Testis (tissue), 3 donors: ENCODE measurements around the gene PROB1. TPM values are rescaled to one million over a fixed set of nuclear protein-coding genes. Genes with fewer than 3 reads are reported as not detected.

Experiments
- DNase-seq: peaks from one replicate; pipeline ENCODE4 v3.0.0-alpha.2; 2019
- H3K27ac ChIP-seq, 2 donors: fragments of 200-600 bp; sonication (generic); one replicate each; pipeline ENCODE4 v1.5.1; 2019
- H3K27me3 ChIP-seq: fragments of 200-600 bp; sonication (generic); one replicate; pipeline ENCODE4 v1.5.1; 2019
- H3K36me3 ChIP-seq: fragments of 200-600 bp; sonication (generic); one replicate; pipeline ENCODE4 v1.5.1; 2017; ENCODE audit warnings: low read depth; ENCODE audit errors: missing control alignments
- H3K4me1 ChIP-seq: fragments of 200-600 bp; sonication (generic); one replicate; pipeline ENCODE4 v1.5.1; 2019
- H3K4me3 ChIP-seq, 2 donors: fragments of 200-600 bp; sonication (generic); one replicate each; pipeline ENCODE4 v1.5.1; 2017 to 2019
- H3K9me3 ChIP-seq: fragments of 200-600 bp; sonication (generic); one replicate; pipeline ENCODE4 v1.5.1; 2017
- POLR2A ChIP-seq: fragments of 450-650 bp; IDR thresholded peaks from one replicate; pipeline ENCODE4 v1.6.1; 2017; ENCODE audit warnings: antibody characterized with exemption, mild to moderate bottlenecking, moderate library complexity
- WGBS, 2 donors: methylation state at CpG; one replicate each; pipeline ENCODE4 v1.1.5; 2018; 5-methylcytosine and 5-hydroxymethylcytosine counted together
- intact Hi-C: fragments of 100-400 bp; cut with DNase I; formaldehyde crosslinking; loops from one replicate; pipeline ENCODE4 v1.15.1; 2023; ENCODE audit warnings: low total_unique reads
- polyA plus RNA-seq: library from polyadenylated mRNA; stranded (reverse); fragments of 350-450 nt; fragmentation: Illumina TruSeq; extraction: RNeasy Lipid Tissue Mini Kit (QIAGEN cat#74804); gene quantifications from one replicate; pipeline ENCODE4 v1.2.3, GENCODE V29; 2014; ENCODE audit warnings: low read depth, low replicate concordance; ENCODE audit not compliant: insufficient read depth
- total RNA-seq, 2 donors: library from RNA; depleted of rRNA; stranded (reverse); fragments of >200 nt; gene quantifications; one replicate each; pipeline ENCODE4 v1.2.3, GENCODE V29; 2016
- TF ChIP-seq, protein P1 (sequence below), 3 experiments: fragments of 450-650 bp in 2 of 3; fragments of 200-600 bp in 1 of 3; sonication (generic) in 1 of 3; IDR thresholded peaks; one replicate each; pipeline ENCODE4 v1.5.1; 2016 to 2019; ENCODE audit warnings: antibody characterized with exemption in 3 of 3, mild to moderate bottlenecking in 2 of 3, moderate library complexity in 1 of 3

PROB1 gene
- total and polyA plus RNA-seq, 3 donors from 2014 or later, result 1.5 to 3.6 (median 2.7) TPM

DNA sequence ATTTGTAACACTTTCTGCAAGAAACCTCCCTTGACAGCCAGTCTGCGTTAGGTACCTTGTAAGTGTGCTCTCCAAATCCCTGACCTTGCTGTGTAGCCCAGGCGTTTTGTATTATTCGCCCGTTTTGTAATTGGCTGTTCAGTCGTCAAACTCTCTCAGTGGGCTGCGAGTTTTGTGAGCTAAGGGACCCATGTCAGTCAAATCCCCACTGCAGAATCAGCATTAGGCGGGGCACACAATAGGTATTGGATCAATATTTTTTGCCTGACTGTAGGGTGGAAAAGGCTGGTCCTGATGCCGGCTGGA is 43.8 kb upstream of the PROB1 start:
- no peaks in the 10 kb centered on the region for H3K27me3 ChIP-seq
- no peaks in the 10 kb centered on the region for H3K9me3 ChIP-seq
- DNase-seq, result no peak
- WGBS, 2 donors, result 12 to 16% methylated on average over 8 of the region's 8 CpGs
- peak overlapping the region in 1 of 2 donors; percentile 95 for H3K27ac ChIP-seq
- H3K36me3 ChIP-seq, result no peaks in the 10 kb centered on the region
- H3K4me3 ChIP-seq, result peak overlapping the region; percentile 83 to 89
- intact Hi-C loops, result no loop called here
- TF ChIP-seq, protein P1, sequence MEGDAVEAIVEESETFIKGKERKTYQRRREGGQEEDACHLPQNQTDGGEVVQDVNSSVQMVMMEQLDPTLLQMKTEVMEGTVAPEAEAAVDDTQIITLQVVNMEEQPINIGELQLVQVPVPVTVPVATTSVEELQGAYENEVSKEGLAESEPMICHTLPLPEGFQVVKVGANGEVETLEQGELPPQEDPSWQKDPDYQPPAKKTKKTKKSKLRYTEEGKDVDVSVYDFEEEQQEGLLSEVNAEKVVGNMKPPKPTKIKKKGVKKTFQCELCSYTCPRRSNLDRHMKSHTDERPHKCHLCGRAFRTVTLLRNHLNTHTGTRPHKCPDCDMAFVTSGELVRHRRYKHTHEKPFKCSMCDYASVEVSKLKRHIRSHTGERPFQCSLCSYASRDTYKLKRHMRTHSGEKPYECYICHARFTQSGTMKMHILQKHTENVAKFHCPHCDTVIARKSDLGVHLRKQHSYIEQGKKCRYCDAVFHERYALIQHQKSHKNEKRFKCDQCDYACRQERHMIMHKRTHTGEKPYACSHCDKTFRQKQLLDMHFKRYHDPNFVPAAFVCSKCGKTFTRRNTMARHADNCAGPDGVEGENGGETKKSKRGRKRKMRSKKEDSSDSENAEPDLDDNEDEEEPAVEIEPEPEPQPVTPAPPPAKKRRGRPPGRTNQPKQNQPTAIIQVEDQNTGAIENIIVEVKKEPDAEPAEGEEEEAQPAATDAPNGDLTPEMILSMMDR (IDR thresholded peaks at IDR 0.05), result no peak
- TF ChIP-seq POLR2A, result no peak
- peaks cover 7% of the 10 kb centered on the region for H3K4me1 ChIP-seq

DNA sequence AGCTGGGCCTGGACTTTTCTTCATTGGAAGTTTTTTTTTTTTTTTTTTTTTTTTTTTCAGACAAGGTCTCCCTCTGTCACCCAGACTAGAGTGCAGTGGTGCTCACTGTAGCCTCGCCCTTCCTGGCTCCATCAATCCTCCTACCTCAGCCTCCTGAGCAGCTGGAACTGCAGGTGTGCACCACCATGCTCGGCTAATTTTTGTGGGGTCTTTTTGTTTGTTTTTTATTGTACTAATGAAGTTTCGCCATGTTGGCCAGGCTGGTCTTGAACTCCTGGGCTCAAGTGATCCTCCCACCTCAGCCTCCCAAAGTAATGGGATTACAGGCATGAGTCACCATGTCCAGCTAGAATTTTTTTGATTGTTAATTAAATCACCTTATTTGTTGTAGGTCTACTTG is 40.8 kb upstream of the PROB1 start:
- Histone ChIP-seq H3K9me3 (no peaks in the 10 kb centered on the region), H3K36me3 (no peaks in the 10 kb centered on the region), H3K4me3 (no peak overlapping the region), H3K27ac (no peak overlapping the region), H3K4me1 (peaks cover 7% of the 10 kb centered on the region), H3K27me3 (no peaks in the 10 kb centered on the region)
- DNase-seq, result no peak
- no peak for TF ChIP-seq POLR2A
- TF ChIP-seq, protein P1 (IDR thresholded peaks at IDR 0.05), result no peak
- WGBS, 2 donors, result 98 to 100% methylated on average over 3 of the region's 3 CpGs
- intact Hi-C loops, result no loop called here

DNA sequence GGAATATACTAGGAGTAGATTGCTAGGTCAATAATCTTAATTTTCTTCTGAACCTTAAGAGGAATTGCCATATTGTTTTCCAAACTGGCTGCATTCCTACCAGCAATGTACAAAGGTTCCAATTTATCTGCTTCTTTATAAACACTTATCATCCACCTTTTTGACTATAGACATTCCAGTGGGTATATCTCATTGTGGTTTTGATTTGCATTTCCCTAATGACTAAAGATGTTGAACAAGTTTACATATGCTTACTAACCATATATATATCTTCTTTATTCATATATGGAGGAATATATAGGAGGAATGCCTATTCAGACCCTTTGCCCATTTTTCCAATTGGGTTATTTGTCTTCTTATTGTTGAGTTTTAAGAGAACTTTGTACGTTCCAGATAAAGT is 36.8 kb upstream of the PROB1 start:
- Histone ChIP-seq H3K9me3 (no peaks in the 10 kb centered on the region), H3K4me1 (no peaks in the 10 kb centered on the region), H3K27me3 (no peaks in the 10 kb centered on the region), H3K4me3 (no peak overlapping the region), H3K27ac (no peak overlapping the region), H3K36me3 (no peaks in the 10 kb centered on the region)
- no peak for TF ChIP-seq POLR2A
- TF ChIP-seq, protein P1 (IDR thresholded peaks at IDR 0.05), result no peak
- 68 to 79% methylated on average over 1 of the region's 1 CpG for WGBS, 2 donors
- intact Hi-C loops, result no loop called here
- no peak for DNase-seq

DNA sequence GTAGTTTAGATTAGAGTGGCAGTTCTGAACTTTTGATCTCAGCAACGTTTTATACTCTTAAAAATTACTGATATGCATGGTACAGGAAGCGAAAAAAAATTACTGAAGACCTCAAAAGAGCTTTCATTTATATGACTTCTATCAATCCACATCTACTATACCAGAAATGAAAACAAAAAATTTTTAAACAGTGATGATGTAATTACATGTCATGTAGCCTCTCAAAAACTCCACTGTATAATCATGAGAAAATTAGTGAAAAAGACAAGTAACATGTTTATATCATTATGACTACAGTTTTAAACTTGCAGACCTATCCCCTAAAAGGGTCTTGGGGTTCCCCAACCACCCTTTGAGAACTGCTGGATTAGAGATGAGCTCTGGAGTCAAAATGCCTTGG is 35.1 kb upstream of the PROB1 start:
- WGBS, 2 donors, result 83 to 88% methylated on average over 2 of the region's 2 CpGs
- H3K36me3 ChIP-seq, result no peaks in the 10 kb centered on the region

More for the DNA sequence above, 35.1 kb upstream of the PROB1 start:
- TF ChIP-seq, protein P1 (IDR thresholded peaks at IDR 0.05), result no peak
- no peak for TF ChIP-seq POLR2A
- no peak for DNase-seq
- no peak overlapping the region for H3K27ac ChIP-seq
- intact Hi-C loops, result no loop called here
- H3K4me3 ChIP-seq, result no peak overlapping the region
- no peaks in the 10 kb centered on the region for H3K9me3 ChIP-seq
- no peaks in the 10 kb centered on the region for H3K27me3 ChIP-seq
- no peaks in the 10 kb centered on the region for H3K4me1 ChIP-seq
